H1 (cell line): ENCODE data around the gene TEKTIP1. TPM values are rescaled to one million over a fixed set of nuclear protein-coding genes. Genes with fewer than 3 reads are reported as not detected.

Source experiments
- CTCF ChIA-PET: fragments of 300-600 bp; sonication (Branson Sonifier 250); formaldehyde crosslinking; loops from one replicate; lab custom pipeline; 2021; ENCODE audit not compliant: partially characterized antibody; lab: Charles Lee
- POLR2A ChIA-PET: fragments of 300-600 bp; sonication (Branson Sonifier 250); formaldehyde crosslinking; loops from one replicate; lab custom pipeline; 2021; ENCODE audit warnings: inconsistent platforms; ENCODE audit not compliant: partially characterized antibody; lab: Charles Lee
- DNase-seq, 2 experiments: peaks; one replicate each; pipeline versions ENCODE4 v3.0.0 to v3.0.0-alpha.2; 2010 to 2022; ENCODE audit warnings: low spot score in 2 of 2, low read depth in 1 of 2, mixed read lengths in 1 of 2
- FAIRE-seq: peaks from 2 replicates; lab custom pipeline; 2011; peaks lifted over from hg19 to GRCh38; lab: Jason Lieb, UNC
- H2AFZ ChIP-seq: 2 replicates; pipeline ENCODE4 v1.8.1; 2012; ENCODE audit warnings: low read length, inconsistent platforms
- H2AK5ac ChIP-seq: 2 replicates; pipeline ENCODE4 v1.6.1; 2013; ENCODE audit warnings: low read depth, low read length
- H2BK120ac ChIP-seq: replicated peaks from 2 replicates; pipeline ENCODE3; 2013; ENCODE audit warnings: low read depth, low read length, inconsistent platforms
- H2BK12ac ChIP-seq: 2 replicates; pipeline ENCODE4 v1.6.1; 2013; ENCODE audit warnings: low read depth, low read length
- H2BK15ac ChIP-seq: 2 replicates; pipeline ENCODE4 v1.6.1; 2013; ENCODE audit warnings: low read length
- H2BK20ac ChIP-seq: 2 replicates; pipeline ENCODE4 v1.6.1; 2013; ENCODE audit warnings: low read length
- H2BK5ac ChIP-seq: 2 replicates; pipeline ENCODE4 v1.6.1; 2013; ENCODE audit warnings: low read depth, low read length
- H3K14ac ChIP-seq: 2 replicates; pipeline ENCODE4 v1.6.1; 2013; ENCODE audit warnings: inconsistent platforms; ENCODE audit not compliant: insufficient read length
- H3K18ac ChIP-seq: 2 replicates; pipeline ENCODE4 v1.6.1; 2013; ENCODE audit warnings: low read length; ENCODE audit errors: extremely low read depth
- H3K23ac ChIP-seq: 2 replicates; pipeline ENCODE4 v1.6.1; 2013; ENCODE audit warnings: inconsistent platforms; ENCODE audit not compliant: insufficient read length
- H3K23me2 ChIP-seq: 2 replicates; pipeline ENCODE4 v1.6.1; 2013; ENCODE audit warnings: low read depth, low read length
- H3K27ac ChIP-seq: 2 replicates; pipeline ENCODE4 v1.6.1; 2011; ENCODE audit warnings: low read depth, low read length, inconsistent platforms
- H3K27me3 ChIP-seq, 4 experiments: replicated peaks in 1 of 4; 1 replicate in 1 of 4; 2 replicates in 3 of 4; pipeline versions ENCODE4 v1.6.1 to v1.8.1; 2011 to 2013; ENCODE audit warnings: low read length in 3 of 4, mild to moderate bottlenecking in 3 of 4, inconsistent platforms in 2 of 4, mixed read lengths in 2 of 4, moderate library complexity in 1 of 4; ENCODE audit not compliant: control insufficient read depth in 3 of 4, insufficient read depth in 3 of 4; ENCODE audit errors: extremely low read depth in 1 of 4
- H3K36me3 ChIP-seq, 4 experiments: 2 replicates each; pipeline versions ENCODE4 v1.6.1 to v1.8.1; 2011 to 2013; ENCODE audit warnings: mild to moderate bottlenecking in 4 of 4, low read length in 3 of 4, moderate library complexity in 2 of 4, control low read depth in 1 of 4, inconsistent platforms in 1 of 4; ENCODE audit not compliant: insufficient read depth in 4 of 4, control insufficient read depth in 2 of 4
- H3K4ac ChIP-seq: replicated peaks from 2 replicates; pipeline ENCODE3; 2013; ENCODE audit warnings: low read length, low read depth, mixed read lengths, inconsistent platforms; ENCODE audit not compliant: insufficient read length
- H3K4me1 ChIP-seq, 4 experiments: replicated peaks in 1 of 4; 1 replicate in 1 of 4; 2 replicates in 3 of 4; pipeline versions ENCODE4 v1.6.1 to v1.8.1; 2011 to 2013; ENCODE audit warnings: low read length in 3 of 4, inconsistent platforms in 2 of 4, mixed read lengths in 1 of 4; ENCODE audit not compliant: insufficient read depth in 4 of 4, control insufficient read depth in 3 of 4
- H3K4me2 ChIP-seq, 2 experiments: 2 replicates each; pipeline versions ENCODE4 v1.6.1 to v1.8.1; 2011 to 2013; ENCODE audit warnings: low read depth in 2 of 2, low read length in 2 of 2, control low read depth in 1 of 2, inconsistent platforms in 1 of 2, mild to moderate bottlenecking in 1 of 2; ENCODE audit not compliant: insufficient read depth in 1 of 2
- H3K4me3 ChIP-seq, 4 experiments: fragments of 200-600, 300-600 bp in 1 of 4; sonication (generic), shearing (Covaris generic), sonication (Bioruptor Twin) in 1 of 4; 2 replicates each; pipeline versions ENCODE4 v1.5.1 to v1.8.1; 2011 to 2016; ENCODE audit warnings: low read length in 4 of 4, low read depth in 3 of 4, control low read depth in 2 of 4, inconsistent platforms in 2 of 4, mild to moderate bottlenecking in 2 of 4, mixed read lengths in 1 of 4, moderate library complexity in 1 of 4; ENCODE audit not compliant: insufficient read depth in 2 of 4; ENCODE audit errors: extremely low read depth in 1 of 4
- H3K56ac ChIP-seq: replicated peaks from 2 replicates; pipeline ENCODE3; 2013; ENCODE audit warnings: low read depth, mild to moderate bottlenecking, mixed read lengths, low read length, inconsistent platforms; ENCODE audit not compliant: insufficient read length
- H3K79me1 ChIP-seq: 2 replicates; pipeline ENCODE4 v1.6.1; 2013; ENCODE audit warnings: low read depth, low read length, control low read depth
- H3K79me2 ChIP-seq, 2 experiments: 2 replicates each; pipeline versions ENCODE4 v1.6.1 to v1.8.1; 2012 to 2013; ENCODE audit warnings: low read length in 2 of 2, mild to moderate bottlenecking in 2 of 2, inconsistent platforms in 1 of 2; ENCODE audit not compliant: insufficient read depth in 2 of 2, control insufficient read depth in 1 of 2
- H3K9ac ChIP-seq, 4 experiments: replicated peaks in 1 of 4; 1 replicate in 1 of 4; 2 replicates in 3 of 4; pipeline versions ENCODE4 v1.6.1 to v1.8.1; 2011 to 2013; ENCODE audit warnings: low read depth in 3 of 4, low read length in 3 of 4, control low read depth in 2 of 4, mild to moderate bottlenecking in 2 of 4, moderate library complexity in 2 of 4, inconsistent platforms in 1 of 4; ENCODE audit errors: extremely low read depth in 1 of 4
- H3K9me3 ChIP-seq, 2 experiments: 2 replicates each; pipeline versions ENCODE4 v1.6.1 to v1.8.1; 2012 to 2013; ENCODE audit warnings: mild to moderate bottlenecking in 2 of 2, moderate library complexity in 2 of 2, control low read depth in 1 of 2, inconsistent platforms in 1 of 2, low read depth in 1 of 2, low read length in 1 of 2, mixed read lengths in 1 of 2; ENCODE audit not compliant: insufficient read depth in 2 of 2
- H4K20me1 ChIP-seq, 2 experiments: replicated peaks in 1 of 2; 2 replicates each; pipeline versions ENCODE3 to v1.8.1; 2011 to 2013; ENCODE audit warnings: inconsistent platforms in 2 of 2, low read length in 2 of 2, mild to moderate bottlenecking in 1 of 2; ENCODE audit not compliant: insufficient read depth in 2 of 2, control insufficient read depth in 1 of 2
- H4K5ac ChIP-seq: 2 replicates; pipeline ENCODE4 v1.6.1; 2013; ENCODE audit warnings: low read length, low read depth, mixed read lengths, inconsistent platforms; ENCODE audit not compliant: insufficient read length
- H4K8ac ChIP-seq: 2 replicates; pipeline ENCODE4 v1.8.0; 2013; ENCODE audit warnings: mild to moderate bottlenecking, moderate library complexity, low read length, inconsistent platforms; ENCODE audit not compliant: insufficient read depth; ENCODE audit errors: extremely low read depth
- H4K91ac ChIP-seq: replicated peaks from 2 replicates; pipeline ENCODE3; 2013; ENCODE audit warnings: low read length, mixed read lengths, inconsistent platforms; ENCODE audit not compliant: insufficient read length
- EZH2 ChIP-seq: fragments of 200-600 bp; sonication (generic); IDR thresholded peaks from 2 replicates; pipeline ENCODE4 v1.7.1; 2012; ENCODE audit warnings: low read depth, mild to moderate bottlenecking, moderate library complexity, low read length, inconsistent platforms; ENCODE audit not compliant: severe bottlenecking
- KDM1A ChIP-seq: fragments of 200-600, 300-600 bp; sonication (generic); IDR thresholded peaks from 2 replicates; pipeline ENCODE4 v1.7.1; 2016; ENCODE audit warnings: mild to moderate bottlenecking, low read length, borderline replicate concordance
- POLR2A ChIP-seq, 2 experiments: IDR thresholded peaks; 1 replicate in 1 of 2; 2 replicates in 1 of 2; pipeline ENCODE4 v1.6.1; 2011; ENCODE audit warnings: low read depth in 2 of 2, low read length in 2 of 2, mild to moderate bottlenecking in 2 of 2; ENCODE audit errors: control extremely low read depth in 1 of 2
- RFX5 ChIP-seq: IDR thresholded peaks from 2 replicates; pipeline ENCODE4 v1.6.1; 2011; ENCODE audit warnings: low read depth, low read length, improper control_type of control experiment, borderline replicate concordance
- SP2 ChIP-seq: IDR thresholded peaks from 2 replicates; pipeline ENCODE4 v1.6.1; 2012; ENCODE audit warnings: mild to moderate bottlenecking, low read length, inconsistent platforms
- TEAD4 ChIP-seq: IDR thresholded peaks from 2 replicates; pipeline ENCODE4 v1.6.1; 2012; ENCODE audit warnings: low read depth, low read length, inconsistent platforms, mixed read lengths
- WGBS, 2 experiments: shearing (Covaris generic) in 1 of 2; methylation state at CpG; one replicate each; pipeline versions ENCODE4 v1.1.6 to v1.1.7; 2013 to 2015; ENCODE audit warnings: low lambda C conversion rate in 2 of 2, mixed read lengths in 2 of 2, inconsistent platforms in 1 of 2, low coverage in 1 of 2, missing lambda C conversion rate in 1 of 2; ENCODE audit not compliant: insufficient replicate concordance in 2 of 2, insufficient coverage in 1 of 2, insufficient read length in 1 of 2; ENCODE audit errors: extremely low coverage in 1 of 2, missing lambda C conversion rate in 1 of 2; 5-methylcytosine and 5-hydroxymethylcytosine counted together
- polyA plus RNA-seq, 7 experiments: library from polyadenylated mRNA; depleted of rRNA in 3 of 7; stranded (reverse) in 5 of 7; unstranded in 2 of 7; fragments of >200 nt in 5 of 7; fragments of 200-250 nt in 2 of 7; gene quantifications; 1 replicate in 5 of 7; 2 replicates in 1 of 7; 4 replicates in 1 of 7; pipeline versions ENCODE4 v1.2.1 to v1.2.3, GENCODE V29; 2011 to 2013; ENCODE audit warnings: missing spikeins in 2 of 7, mixed read lengths in 2 of 7
- total RNA-seq: library from RNA; stranded (reverse); fragmentation: NEBNext Ultra II Directional; extraction: Animal tissue kit (Norgen Biotek cat#: 25700); gene quantifications from 2 replicates; pipeline ENCODE4 v1.2.1, GENCODE V29; 2021
- TF ChIP-seq, protein P1 (sequence below): IDR thresholded peaks from 2 replicates; pipeline ENCODE4 v1.6.1; 2012; ENCODE audit warnings: inconsistent platforms

TEKTIP1 gene
- total and polyA plus RNA-seq, 2 of the 8 experiments (the other 6 are each of a cell fraction or from before 2014, with no cell fraction given): 1.1 TPM; not detected in 1

DNA sequence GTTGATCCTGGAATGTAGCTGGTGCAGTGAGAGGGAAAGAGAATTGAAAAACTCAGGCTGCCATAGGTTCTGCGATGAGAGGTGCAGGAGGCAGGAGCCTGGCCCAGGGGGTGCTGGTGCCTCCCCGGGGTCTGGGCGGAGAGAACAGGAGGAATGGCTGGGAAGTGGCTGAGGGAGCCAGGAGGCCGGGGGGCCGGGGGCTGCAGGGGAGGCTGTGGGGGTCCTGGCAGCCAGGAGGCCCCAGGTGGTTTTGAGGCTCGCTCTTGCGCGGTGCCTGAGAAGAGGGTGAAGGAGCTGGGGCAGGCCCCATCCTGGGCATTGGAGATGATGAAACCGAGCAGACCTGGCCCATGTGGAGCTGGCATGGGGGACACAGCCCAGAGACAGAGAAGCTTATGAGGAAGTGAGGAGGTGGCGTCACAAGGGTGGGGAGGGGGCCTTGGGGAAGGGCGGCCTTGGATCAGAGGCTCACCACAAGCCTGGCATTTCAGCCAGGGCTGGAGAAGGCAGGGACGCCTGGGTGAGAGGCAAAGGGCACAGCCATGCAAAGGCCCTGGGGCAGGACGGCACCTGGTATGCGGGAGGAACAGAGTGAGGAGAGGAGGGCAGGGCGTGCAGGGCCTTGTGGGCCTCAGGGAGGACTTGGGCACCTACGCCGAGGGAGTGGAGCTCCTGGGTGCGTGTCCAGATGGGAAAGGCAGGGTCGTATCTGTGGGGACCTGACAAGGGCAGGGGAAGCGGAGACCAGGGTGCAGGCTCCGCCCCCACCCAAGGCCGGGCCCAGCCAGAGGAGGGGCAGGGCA is 1.3 kb upstream of the TEKTIP1 start:
- no peak overlapping the region for H3K4me3 ChIP-seq
- H2AK5ac ChIP-seq: peak overlapping the region; percentile 93; the same call in 1 of the 2 replicates
- H3K9me3 ChIP-seq: no peaks in the 10 kb centered on the region
- H3K4me1 ChIP-seq: peaks cover 3 to 11% (median 6%) of the 10 kb centered on the region in 4 experiments; a peak in 6 of 7 replicates
- ChIA-PET CTCF (interaction anchor here (0.7 to 6.9 kb wide), 14 partner anchors 9 to 207 kb away, joined by 3 to 54 read pairs (median 3); no protein-coding TSS in a partner anchor), POLR2A (interaction anchor here (1.2 to 4.0 kb wide), 7 partner anchors 8 to 84 kb away, joined by 3 to 30 read pairs (median 4); partner anchors contain the start of gene MFSD12)
- peaks cover 0 to 26% (median 11%) of the 10 kb centered on the region in 4 experiments; a peak in 6 of 8 replicates for H3K36me3 ChIP-seq
- H2BK12ac ChIP-seq: no peak overlapping the region
- no peak overlapping the region for H3K18ac ChIP-seq
- no peak for FAIRE-seq
- H3K27me3 ChIP-seq: no peaks in the 10 kb centered on the region
- no peak overlapping the region for H4K91ac ChIP-seq
- no peak overlapping the region for H3K27ac ChIP-seq
- no peak overlapping the region; the same call in 1 of the 2 replicates for H4K8ac ChIP-seq
- H3K23me2 ChIP-seq: no peaks in the 10 kb centered on the region
- no peak overlapping the region for H2BK15ac ChIP-seq
- no peaks in the 10 kb centered on the region for H3K79me2 ChIP-seq
- H3K14ac ChIP-seq: no peak overlapping the region
- 84% methylated on average over 19 of the region's 22 CpGs; no CpG with 5 or more reads in 1 of the 2 experiments for WGBS, 2 experiments
- no peak overlapping the region for H2BK120ac ChIP-seq
- no peak overlapping the region for H4K5ac ChIP-seq
- no peak overlapping the region for H3K23ac ChIP-seq
- no peak overlapping the region for H2AFZ ChIP-seq
- TF ChIP-seq POLR2A (IDR thresholded peaks at IDR 0.05; ENCODE audit: control extremely low read depth in 1 of 2, low read depth in 2 of 2, low read length in 2 of 2): 0 out of 3 replicates have a peak, but pooled peaks of 1 of the 2 experiments have one; percentile 19
- TF ChIP-seq EZH2: no peak
- peak; percentile 83; the same call in 1 of the 2 replicates for TF ChIP-seq KDM1A
- TF ChIP-seq, protein P1, sequence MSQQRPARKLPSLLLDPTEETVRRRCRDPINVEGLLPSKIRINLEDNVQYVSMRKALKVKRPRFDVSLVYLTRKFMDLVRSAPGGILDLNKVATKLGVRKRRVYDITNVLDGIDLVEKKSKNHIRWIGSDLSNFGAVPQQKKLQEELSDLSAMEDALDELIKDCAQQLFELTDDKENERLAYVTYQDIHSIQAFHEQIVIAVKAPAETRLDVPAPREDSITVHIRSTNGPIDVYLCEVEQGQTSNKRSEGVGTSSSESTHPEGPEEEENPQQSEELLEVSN: no peak
- no peak for TF ChIP-seq SP2
- no peak for TF ChIP-seq RFX5
- TF ChIP-seq TEAD4: no peak
- no peak overlapping the region for H3K9ac ChIP-seq
- 0 out of 2 replicates have a peak, but pooled peaks cover 2% of the 10 kb centered on the region for H3K79me1 ChIP-seq
- H2BK5ac ChIP-seq: no peak overlapping the region
- DNase-seq: no peak
- no peak overlapping the region for H3K56ac ChIP-seq
- peaks cover 8 to 16% of the 10 kb centered on the region in 2 experiments for H4K20me1 ChIP-seq
- H3K4ac ChIP-seq: no peak overlapping the region
- no peak overlapping the region; a peak in 1 of 4 replicates for H3K4me2 ChIP-seq
- H2BK20ac ChIP-seq: no peak overlapping the region
